OCI-LY7 (cell line): ENCODE data around the gene NCOA7. TPM values are rescaled to one million over a fixed set of nuclear protein-coding genes. Genes with fewer than 3 reads are reported as not detected.

ENCODE experiments used
- BruUV-seq: library from RNA; stranded (reverse); fragments of 400-500 nt; replicated peaks from 2 replicates; lab custom pipeline; 2021; lab: Mats Ljungman, UMichigan
- CTCF ChIA-PET: fragments of 300-600 bp; sonication (Branson Sonifier 250); formaldehyde crosslinking; loops from one replicate; lab custom pipeline; 2022; ENCODE audit warnings: antibody characterized with exemption; ENCODE audit not compliant: unreplicated experiment; lab: Charles Lee
- POLR2A ChIA-PET: fragments of 300-600 bp; sonication (Branson Sonifier 250); formaldehyde crosslinking; loops from one replicate; lab custom pipeline; 2022; ENCODE audit warnings: antibody characterized with exemption; lab: Charles Lee
- DNase-seq: peaks from one replicate; pipeline ENCODE4 v3.0.0-alpha.2; 2015; ENCODE audit warnings: low spot score
- H2AFZ ChIP-seq: fragments of 200-600 bp; sonication (generic), shearing (Covaris generic); 2 replicates; pipeline ENCODE4 v1.6.1; 2014; ENCODE audit warnings: mild to moderate bottlenecking, antibody characterized with exemption, low read length, moderate library complexity
- H3K27ac ChIP-seq: fragments of 200-600 bp; sonication (generic); 2 replicates; pipeline ENCODE4 v1.5.1; 2014; ENCODE audit warnings: mixed run types, low read depth, mild to moderate bottlenecking, moderate library complexity, low read length, inconsistent platforms; ENCODE audit not compliant: poor library complexity, severe bottlenecking
- H3K36me3 ChIP-seq: fragments of 200-600 bp; sonication (generic); 2 replicates; pipeline ENCODE4 v1.6.1; 2014; ENCODE audit warnings: mild to moderate bottlenecking, antibody characterized with exemption, low read length, moderate library complexity, mixed read lengths; ENCODE audit not compliant: insufficient read depth
- H3K4me1 ChIP-seq: fragments of 200-600 bp; sonication (generic); 2 replicates; pipeline ENCODE4 v1.5.1; 2014; ENCODE audit warnings: mild to moderate bottlenecking, low read length; ENCODE audit not compliant: insufficient read depth, poor library complexity, severe bottlenecking
- H3K4me2 ChIP-seq: fragments of 200-600 bp; sonication (generic); 2 replicates; pipeline ENCODE4 v1.6.1; 2014; ENCODE audit warnings: mild to moderate bottlenecking, low read length
- H3K4me3 ChIP-seq: fragments of 200-600 bp; sonication (generic); 2 replicates; pipeline ENCODE4 v1.5.1; 2014; ENCODE audit warnings: mild to moderate bottlenecking, low read depth, low read length; ENCODE audit not compliant: poor library complexity, severe bottlenecking
- H3K79me2 ChIP-seq: fragments of 200-600 bp; sonication (generic); 2 replicates; pipeline ENCODE4 v1.6.1; 2016; ENCODE audit warnings: low read depth, mild to moderate bottlenecking, low read length, moderate library complexity, mixed read lengths; ENCODE audit not compliant: insufficient read depth
- H3K9me2 ChIP-seq: fragments of 200-600 bp; sonication (generic); 2 replicates; pipeline ENCODE4 v1.6.1; 2016; ENCODE audit warnings: mild to moderate bottlenecking, low read length, mixed read lengths; ENCODE audit not compliant: insufficient read depth
- H3K9me3 ChIP-seq: fragments of 200-600 bp; sonication (generic); 2 replicates; pipeline ENCODE4 v1.6.1; 2014; ENCODE audit warnings: mild to moderate bottlenecking, mixed run types, low read length, mixed read lengths
- H4K20me1 ChIP-seq: fragments of 200-600 bp; sonication (generic); 2 replicates; pipeline ENCODE4 v1.6.1; 2014; ENCODE audit warnings: mild to moderate bottlenecking, antibody characterized with exemption, low read length, moderate library complexity, mixed read lengths; ENCODE audit not compliant: insufficient read depth
- EZH2phosphoT487 ChIP-seq: fragments of 200-600 bp; sonication (generic); IDR thresholded peaks from 2 replicates; pipeline ENCODE4 v1.6.1; 2018; ENCODE audit warnings: low read depth, borderline replicate concordance, mild to moderate bottlenecking, mixed run types, antibody characterized with exemption, low read length, moderate library complexity, mixed read lengths
- intact Hi-C: fragments of 100-400 bp; cut with micrococcal nuclease; formaldehyde crosslinking; loops from one replicate; pipeline ENCODE4 v1.10.0; 2022; ENCODE audit not compliant: unreplicated experiment
- total RNA-seq, 2 experiments: library from RNA; depleted of rRNA in 1 of 2; stranded (reverse); fragments of >200 nt in 1 of 2; shearing (Covaris generic) in 1 of 2; gene quantifications; 2 replicates each; pipeline ENCODE4 v1.2.3, GENCODE V29; 2014 to 2022
- TF ChIP-seq, protein P1 (sequence below): fragments of 200-600 bp; sonication (generic); conservative IDR thresholded peaks from 2 replicates; pipeline ENCODE4 v1.5.1; 2014; ENCODE audit warnings: mild to moderate bottlenecking, antibody characterized with exemption, low read length, moderate library complexity, mixed read lengths

The NCOA7 gene
- total RNA-seq, 2 experiments from 2014 or later = 14.8 to 52.2 TPM

DNA sequence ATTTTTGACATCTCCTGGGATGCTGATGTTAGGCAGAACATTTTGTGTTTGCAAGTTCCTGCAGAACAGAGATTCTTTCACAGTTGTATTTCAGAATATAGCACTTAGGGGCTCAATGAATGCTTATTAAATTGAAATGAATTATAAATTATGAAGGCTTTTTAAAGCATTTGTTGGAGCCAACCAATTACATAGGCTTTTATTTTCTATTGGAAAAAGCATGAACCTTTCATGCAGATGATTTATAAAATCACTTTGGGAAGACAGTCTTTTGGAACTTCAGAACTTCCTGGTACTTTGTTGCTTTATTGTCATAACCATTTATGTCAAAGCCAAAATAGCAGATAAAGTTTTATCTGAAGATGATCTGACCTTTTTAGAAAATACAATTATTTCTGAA is 96.6 kb downstream of the NCOA7 start:
- Histone ChIP-seq H2AFZ (no peak overlapping the region), H3K9me3 (no peaks in the 10 kb centered on the region), H3K79me2 (no peaks in the 10 kb centered on the region), H3K4me3 (no peak overlapping the region), H3K4me2 (no peak overlapping the region), H3K36me3 (peaks cover 94% of the 10 kb centered on the region), H3K9me2 (no peaks in the 10 kb centered on the region), H3K4me1 (no peaks in the 10 kb centered on the region), H4K20me1 (no peaks in the 10 kb centered on the region), H3K27ac (no peak overlapping the region)
- intact Hi-C loops = no loop called here
- DNase-seq = no peak
- ChIA-PET POLR2A (interaction anchor here (1.4 kb wide), 1 partner anchor 15 kb away, joined by 3 read pairs; no protein-coding TSS in a partner anchor), CTCF (no interaction called here)
- TF ChIP-seq EZH2phosphoT487 = no peak
- TF ChIP-seq, protein P1, sequence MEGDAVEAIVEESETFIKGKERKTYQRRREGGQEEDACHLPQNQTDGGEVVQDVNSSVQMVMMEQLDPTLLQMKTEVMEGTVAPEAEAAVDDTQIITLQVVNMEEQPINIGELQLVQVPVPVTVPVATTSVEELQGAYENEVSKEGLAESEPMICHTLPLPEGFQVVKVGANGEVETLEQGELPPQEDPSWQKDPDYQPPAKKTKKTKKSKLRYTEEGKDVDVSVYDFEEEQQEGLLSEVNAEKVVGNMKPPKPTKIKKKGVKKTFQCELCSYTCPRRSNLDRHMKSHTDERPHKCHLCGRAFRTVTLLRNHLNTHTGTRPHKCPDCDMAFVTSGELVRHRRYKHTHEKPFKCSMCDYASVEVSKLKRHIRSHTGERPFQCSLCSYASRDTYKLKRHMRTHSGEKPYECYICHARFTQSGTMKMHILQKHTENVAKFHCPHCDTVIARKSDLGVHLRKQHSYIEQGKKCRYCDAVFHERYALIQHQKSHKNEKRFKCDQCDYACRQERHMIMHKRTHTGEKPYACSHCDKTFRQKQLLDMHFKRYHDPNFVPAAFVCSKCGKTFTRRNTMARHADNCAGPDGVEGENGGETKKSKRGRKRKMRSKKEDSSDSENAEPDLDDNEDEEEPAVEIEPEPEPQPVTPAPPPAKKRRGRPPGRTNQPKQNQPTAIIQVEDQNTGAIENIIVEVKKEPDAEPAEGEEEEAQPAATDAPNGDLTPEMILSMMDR = no peak
- no TSS peak for BruUV-seq

DNA sequence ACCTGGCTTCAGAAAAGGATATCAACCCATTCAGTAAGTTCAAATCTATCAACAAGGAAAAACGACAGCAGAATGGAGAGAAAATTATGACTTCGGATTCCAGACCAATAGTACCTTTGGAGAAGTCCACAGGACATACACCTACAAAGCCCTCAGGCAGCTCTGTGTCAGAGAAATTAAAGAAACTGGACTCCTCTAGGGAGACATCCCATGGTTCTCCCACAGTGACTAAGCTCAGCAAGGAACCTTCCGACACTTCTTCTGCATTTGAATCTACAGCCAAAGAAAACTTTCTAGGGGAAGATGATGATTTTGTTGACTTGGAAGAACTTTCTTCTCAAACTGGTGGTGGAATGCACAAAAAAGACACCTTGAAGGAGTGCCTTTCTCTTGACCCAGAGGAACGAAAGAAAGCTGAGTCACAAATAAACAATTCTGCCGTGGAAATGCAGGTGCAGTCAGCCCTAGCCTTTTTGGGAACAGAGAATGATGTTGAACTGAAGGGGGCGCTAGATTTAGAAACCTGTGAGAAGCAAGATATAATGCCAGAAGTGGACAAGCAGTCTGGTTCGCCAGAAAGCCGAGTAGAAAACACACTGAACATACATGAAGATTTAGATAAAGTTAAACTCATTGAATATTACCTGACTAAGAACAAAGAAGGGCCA is 98.4 kb downstream of the NCOA7 start:
- ChIA-PET CTCF (no interaction called here), POLR2A (interaction anchor here (1.4 kb wide), 1 partner anchor 13 kb away, joined by 3 read pairs; no protein-coding TSS in a partner anchor)
- Histone ChIP-seq H3K79me2 (no peaks in the 10 kb centered on the region), H3K4me1 (no peaks in the 10 kb centered on the region), H2AFZ (no peak overlapping the region), H3K27ac (no peak overlapping the region), H3K4me3 (no peak overlapping the region), H3K9me3 (no peaks in the 10 kb centered on the region), H3K4me2 (no peak overlapping the region), H3K9me2 (no peaks in the 10 kb centered on the region), H3K36me3 (peaks cover 95% of the 10 kb centered on the region), H4K20me1 (no peaks in the 10 kb centered on the region)
- TF ChIP-seq, protein P1 = peak; percentile 73
- TF ChIP-seq EZH2phosphoT487 = no peak
- BruUV-seq = TSS peak; percentile 22
- DNase-seq = peak; percentile 8
- intact Hi-C loops = no loop called here

DNA sequence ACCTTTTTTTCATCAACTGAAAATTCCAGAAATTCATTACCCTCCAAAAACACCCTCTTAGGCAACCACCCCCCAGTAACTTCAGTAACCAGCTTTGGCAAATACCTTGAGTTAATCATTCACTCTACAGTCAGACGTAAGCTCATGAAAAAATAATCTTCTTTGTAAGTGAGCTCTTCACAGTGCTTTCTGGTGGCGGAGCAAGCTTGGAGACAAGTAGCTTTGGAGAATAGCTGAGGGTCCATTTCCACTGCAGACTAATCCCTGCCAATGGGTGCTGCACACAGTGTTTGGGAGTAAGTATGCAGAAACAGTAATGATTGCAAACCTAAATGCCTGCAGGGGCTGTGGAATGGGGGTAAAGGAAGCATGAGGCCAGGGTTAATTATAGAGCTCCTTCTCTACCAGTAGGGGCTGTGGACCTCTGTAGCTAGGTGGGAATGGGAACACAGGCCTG is 109.0 kb downstream of the NCOA7 start:
- H3K27ac ChIP-seq = no peak overlapping the region

More for the DNA sequence above, 109.0 kb downstream of the NCOA7 start:
- Histone ChIP-seq H3K4me3 (no peak overlapping the region), H3K9me3 (no peaks in the 10 kb centered on the region), H3K4me2 (no peak overlapping the region), H3K79me2 (no peaks in the 10 kb centered on the region), H3K36me3 (peaks cover 51% of the 10 kb centered on the region), H2AFZ (no peak overlapping the region), H3K9me2 (no peaks in the 10 kb centered on the region), H4K20me1 (no peaks in the 10 kb centered on the region), H3K4me1 (no peaks in the 10 kb centered on the region)
- POLR2A ChIA-PET = interaction anchor here (0.6 to 2.3 kb wide), 5 partner anchors 11 to 308 kb away, joined by 3 to 8 read pairs (median 4); no protein-coding TSS in a partner anchor
- no peak for TF ChIP-seq EZH2phosphoT487
- TF ChIP-seq, protein P1 = no peak
- CTCF ChIA-PET = no interaction called here
- DNase-seq = no peak
- intact Hi-C loops = no loop called here
- no TSS peak for BruUV-seq
